ENCODE measurements around the gene ARID5A.

The ARID5A gene

GRCh38 chr2:96509114-96509846 lies 27.3 kb upstream of the ARID5A start:
- peak; percentile 58 for DNase-seq (ENCODE audit: extremely low read depth, low read depth)
- peak; percentile 96 for TF ChIP-seq CTCF (IDR thresholded peaks at IDR 0.05; ENCODE audit: low read depth, low read length)

GRCh38 chr2:96509847-96510230 lies 26.7 kb upstream of the ARID5A start:
- no peak for DNase-seq (ENCODE audit: extremely low read depth, low read depth)
- TF ChIP-seq CTCF (IDR thresholded peaks at IDR 0.05; ENCODE audit: low read depth, low read length) = no peak

- no peak for TF ChIP-seq CTCF (IDR thresholded peaks at IDR 0.05; ENCODE audit: low read depth, low read length)
- DNase-seq (ENCODE audit: extremely low read depth, low read depth) = no peak
Observed at GRCh38 chr2:96510931-96511595, 25.5 kb upstream of the ARID5A start.

- TF ChIP-seq CTCF (IDR thresholded peaks at IDR 0.05; ENCODE audit: low read depth, low read length) = no peak
- no peak for DNase-seq (ENCODE audit: extremely low read depth, low read depth)
Observed at GRCh38 chr2:96511851-96512250, 24.7 kb upstream of the ARID5A start.

- DNase-seq (ENCODE audit: extremely low read depth, low read depth) = no peak
- TF ChIP-seq CTCF (IDR thresholded peaks at IDR 0.05; ENCODE audit: low read depth, low read length) = no peak
Observed at GRCh38 chr2:96512341-96512740, 24.2 kb upstream of the ARID5A start.

GRCh38 chr2:96514521-96514920 lies 22.0 kb upstream of the ARID5A start:
- DNase-seq (ENCODE audit: extremely low read depth, low read depth) = no peak
- no peak for TF ChIP-seq CTCF (IDR thresholded peaks at IDR 0.05; ENCODE audit: low read depth, low read length)

- DNase-seq (ENCODE audit: extremely low read depth, low read depth) = no peak
- TF ChIP-seq CTCF (IDR thresholded peaks at IDR 0.05; ENCODE audit: low read depth, low read length) = no peak
Observed at GRCh38 chr2:96517079-96517478, 19.5 kb upstream of the ARID5A start.

Data from AG09319 (cell line).